ENCODE measurements around the gene ME3.

DNA sequence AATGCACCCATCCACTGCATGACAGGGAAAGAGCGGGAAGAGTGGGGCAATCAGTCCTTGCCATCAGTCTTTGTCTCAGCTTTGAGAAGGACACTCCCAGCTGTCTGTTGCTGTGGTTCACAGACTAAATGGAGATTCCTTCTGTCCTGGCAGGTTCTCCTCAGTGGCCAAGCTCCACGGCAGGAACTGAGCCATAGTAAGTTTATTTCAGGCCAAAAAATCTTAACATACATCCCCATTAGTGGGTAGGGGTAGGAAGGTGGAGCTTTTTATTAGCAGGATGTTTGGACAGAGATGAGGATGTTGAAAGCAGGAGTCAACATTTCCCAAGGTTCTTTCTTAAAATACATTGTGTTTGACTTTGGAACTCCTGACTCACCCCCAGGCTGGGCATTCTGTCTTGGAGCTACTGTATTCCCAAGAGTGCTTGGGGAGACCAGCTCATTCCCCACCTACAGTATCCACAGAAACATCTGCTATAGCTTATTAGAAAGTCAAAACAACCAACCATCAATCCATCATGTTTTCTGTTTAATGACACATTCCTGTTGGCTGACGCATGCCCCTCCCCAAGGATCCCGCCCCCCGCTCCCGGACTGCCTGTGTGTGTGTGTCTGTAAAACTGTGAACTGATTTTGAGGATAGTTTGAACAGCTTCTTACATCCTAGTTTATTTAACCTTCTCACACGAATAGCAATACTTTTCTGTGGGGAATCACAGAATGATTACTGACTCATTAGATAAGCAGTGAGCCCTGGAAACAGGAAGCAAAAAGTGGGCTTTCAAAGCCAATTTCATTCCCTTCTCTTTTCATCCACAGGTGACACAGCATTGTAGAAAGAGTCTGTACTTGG lies 188.2 kb downstream of the ME3 start:
- TF ChIP-seq, protein P1, sequence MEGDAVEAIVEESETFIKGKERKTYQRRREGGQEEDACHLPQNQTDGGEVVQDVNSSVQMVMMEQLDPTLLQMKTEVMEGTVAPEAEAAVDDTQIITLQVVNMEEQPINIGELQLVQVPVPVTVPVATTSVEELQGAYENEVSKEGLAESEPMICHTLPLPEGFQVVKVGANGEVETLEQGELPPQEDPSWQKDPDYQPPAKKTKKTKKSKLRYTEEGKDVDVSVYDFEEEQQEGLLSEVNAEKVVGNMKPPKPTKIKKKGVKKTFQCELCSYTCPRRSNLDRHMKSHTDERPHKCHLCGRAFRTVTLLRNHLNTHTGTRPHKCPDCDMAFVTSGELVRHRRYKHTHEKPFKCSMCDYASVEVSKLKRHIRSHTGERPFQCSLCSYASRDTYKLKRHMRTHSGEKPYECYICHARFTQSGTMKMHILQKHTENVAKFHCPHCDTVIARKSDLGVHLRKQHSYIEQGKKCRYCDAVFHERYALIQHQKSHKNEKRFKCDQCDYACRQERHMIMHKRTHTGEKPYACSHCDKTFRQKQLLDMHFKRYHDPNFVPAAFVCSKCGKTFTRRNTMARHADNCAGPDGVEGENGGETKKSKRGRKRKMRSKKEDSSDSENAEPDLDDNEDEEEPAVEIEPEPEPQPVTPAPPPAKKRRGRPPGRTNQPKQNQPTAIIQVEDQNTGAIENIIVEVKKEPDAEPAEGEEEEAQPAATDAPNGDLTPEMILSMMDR (IDR thresholded peaks at IDR 0.05): no peak
- no peak for TF ChIP-seq POLR2A (IDR thresholded peaks at IDR 0.05)
